Neural cell (in vitro differentiated cells): ENCODE results near the gene GIPC2. TPM values are rescaled to one million over a fixed set of nuclear protein-coding genes. Genes with fewer than 3 reads are reported as not detected.

Experiments used
- H2AFZ ChIP-seq: fragments of 200-600, 300-800 bp; sonication (generic), shearing (Covaris generic); 2 replicates; pipeline ENCODE4 v1.6.0; 2014; ENCODE audit warnings: low read depth, mild to moderate bottlenecking, antibody characterized with exemption, low read length, moderate library complexity
- H3F3A ChIP-seq: fragments of 200-600 bp; shearing (Covaris generic); 2 replicates; pipeline ENCODE4 v1.6.1; 2016; ENCODE audit warnings: mild to moderate bottlenecking, moderate library complexity, mixed read lengths, antibody characterized with exemption, low read length; ENCODE audit not compliant: insufficient read depth, poor library complexity, severe bottlenecking
- H3K27ac ChIP-seq: fragments of 200-600, 300-800 bp; sonication (generic), shearing (Covaris generic); 2 replicates; pipeline ENCODE4 v1.5.1; 2014; ENCODE audit warnings: mild to moderate bottlenecking, low read length, moderate library complexity
- H3K27me3 ChIP-seq: fragments of 300-800, 200-600 bp; sonication (generic), shearing (Covaris generic); 2 replicates; pipeline ENCODE4 v1.6.0; 2014; ENCODE audit warnings: mild to moderate bottlenecking, low read depth, low read length, moderate library complexity; ENCODE audit not compliant: insufficient read depth
- H3K36me3 ChIP-seq: fragments of 300-800, 200-600 bp; sonication (generic), shearing (Covaris generic); 2 replicates; pipeline ENCODE4 v1.5.1; 2014; ENCODE audit warnings: mild to moderate bottlenecking, antibody characterized with exemption, low read length, moderate library complexity; ENCODE audit not compliant: insufficient read depth
- H3K4me2 ChIP-seq: fragments of 300-800, 200-600 bp; sonication (generic), shearing (Covaris generic); 2 replicates; pipeline ENCODE4 v1.6.0; 2014; ENCODE audit warnings: mild to moderate bottlenecking, low read length
- H3K4me3 ChIP-seq: fragments of 300-800, 200-600 bp; sonication (generic), shearing (Covaris generic); 2 replicates; pipeline ENCODE4 v1.5.1; 2014; ENCODE audit warnings: mild to moderate bottlenecking, low read length, moderate library complexity
- H3K79me2 ChIP-seq: fragments of 200-600 bp; shearing (Covaris generic); replicated peaks from 2 replicates; pipeline ENCODE4 v1.6.0; 2014; ENCODE audit warnings: mild to moderate bottlenecking, low read length, moderate library complexity; ENCODE audit not compliant: insufficient read depth
- H3K9ac ChIP-seq: fragments of 300-800, 200-600 bp; sonication (generic), shearing (Covaris generic); 2 replicates; pipeline ENCODE4 v1.6.1; 2016; ENCODE audit warnings: mild to moderate bottlenecking, low read length, mixed read lengths
- H3K9me2 ChIP-seq: fragments of 200-600 bp; shearing (Covaris generic); 2 replicates; pipeline ENCODE4 v1.6.1; 2016; ENCODE audit warnings: mild to moderate bottlenecking, low read length, mixed read lengths; ENCODE audit not compliant: insufficient read depth
- H3K9me3 ChIP-seq: fragments of 200-600, 300-800 bp; sonication (generic), shearing (Covaris generic); 2 replicates; pipeline ENCODE4 v1.6.1; 2016; ENCODE audit warnings: mild to moderate bottlenecking, mixed run types, low read length, moderate library complexity, mixed read lengths
- H4K20me1 ChIP-seq: fragments of 200-600 bp; shearing (Covaris generic); 2 replicates; pipeline ENCODE4 v1.6.1; 2016; ENCODE audit warnings: mild to moderate bottlenecking, mixed run types; ENCODE audit not compliant: insufficient read depth
- EP300 ChIP-seq: fragments of 450-650 bp; conservative IDR thresholded peaks from 2 replicates; pipeline ENCODE4 v1.6.1; 2014; ENCODE audit warnings: antibody characterized with exemption, mild to moderate bottlenecking, moderate library complexity; ENCODE audit not compliant: poor library complexity, severe bottlenecking
- EZH2 ChIP-seq: fragments of 200-600, 300-800 bp; shearing (Covaris generic), sonication (generic); IDR thresholded peaks from 2 replicates; pipeline ENCODE4 v1.6.1; 2014; ENCODE audit warnings: antibody characterized with exemption, low read length, borderline replicate concordance, mild to moderate bottlenecking; ENCODE audit not compliant: insufficient read depth, poor library complexity, severe bottlenecking
- MXI1 ChIP-seq: fragments of 450-650 bp; conservative IDR thresholded peaks from 2 replicates; pipeline ENCODE4 v1.6.1; 2014; ENCODE audit warnings: antibody characterized with exemption, mild to moderate bottlenecking; ENCODE audit not compliant: poor library complexity, severe bottlenecking
- POLR2AphosphoS5 ChIP-seq: IDR thresholded peaks from 2 replicates; pipeline ENCODE4 v1.6.1; 2012
- RAD21 ChIP-seq: fragments of 450-650 bp; conservative IDR thresholded peaks from 2 replicates; pipeline ENCODE4 v1.6.1; 2014; ENCODE audit warnings: antibody characterized with exemption, mild to moderate bottlenecking, moderate library complexity
- REST ChIP-seq: IDR thresholded peaks from 2 replicates; pipeline ENCODE4 v1.6.1; 2012; ENCODE audit warnings: borderline replicate concordance
- SMC3 ChIP-seq: fragments of 450-650 bp; conservative IDR thresholded peaks from 2 replicates; pipeline ENCODE4 v1.6.1; 2014; ENCODE audit warnings: antibody characterized with exemption, mild to moderate bottlenecking, moderate library complexity; ENCODE audit not compliant: poor library complexity
- TAF1 ChIP-seq: IDR thresholded peaks from 2 replicates; pipeline ENCODE4 v1.6.1; 2012; ENCODE audit warnings: low read depth
- polyA plus RNA-seq: library from polyadenylated mRNA; depleted of rRNA; stranded (reverse); fragments of >200 nt; gene quantifications from 2 replicates; pipeline ENCODE4 v1.2.3, GENCODE V29; 2014
- TF ChIP-seq, protein P1 (sequence below): fragments of 450-650 bp; IDR thresholded peaks from 2 replicates; pipeline ENCODE4 v1.5.1; 2014; ENCODE audit warnings: antibody characterized with exemption, mild to moderate bottlenecking, moderate library complexity; ENCODE audit not compliant: poor library complexity, severe bottlenecking

GIPC2 gene
- polyA plus RNA-seq, 1 donor from 2014 or later = 1.3 TPM

- no peaks in the 10 kb centered on the region for H3K79me2 ChIP-seq
- no peaks in the 10 kb centered on the region for H3K9me3 ChIP-seq
- no peak overlapping the region for H3K4me3 ChIP-seq
- H3K27me3 ChIP-seq = no peaks in the 10 kb centered on the region
- H2AFZ ChIP-seq = no peak overlapping the region
- TF ChIP-seq, protein P1, sequence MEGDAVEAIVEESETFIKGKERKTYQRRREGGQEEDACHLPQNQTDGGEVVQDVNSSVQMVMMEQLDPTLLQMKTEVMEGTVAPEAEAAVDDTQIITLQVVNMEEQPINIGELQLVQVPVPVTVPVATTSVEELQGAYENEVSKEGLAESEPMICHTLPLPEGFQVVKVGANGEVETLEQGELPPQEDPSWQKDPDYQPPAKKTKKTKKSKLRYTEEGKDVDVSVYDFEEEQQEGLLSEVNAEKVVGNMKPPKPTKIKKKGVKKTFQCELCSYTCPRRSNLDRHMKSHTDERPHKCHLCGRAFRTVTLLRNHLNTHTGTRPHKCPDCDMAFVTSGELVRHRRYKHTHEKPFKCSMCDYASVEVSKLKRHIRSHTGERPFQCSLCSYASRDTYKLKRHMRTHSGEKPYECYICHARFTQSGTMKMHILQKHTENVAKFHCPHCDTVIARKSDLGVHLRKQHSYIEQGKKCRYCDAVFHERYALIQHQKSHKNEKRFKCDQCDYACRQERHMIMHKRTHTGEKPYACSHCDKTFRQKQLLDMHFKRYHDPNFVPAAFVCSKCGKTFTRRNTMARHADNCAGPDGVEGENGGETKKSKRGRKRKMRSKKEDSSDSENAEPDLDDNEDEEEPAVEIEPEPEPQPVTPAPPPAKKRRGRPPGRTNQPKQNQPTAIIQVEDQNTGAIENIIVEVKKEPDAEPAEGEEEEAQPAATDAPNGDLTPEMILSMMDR = no peak
- no peak for TF ChIP-seq TAF1
- no peaks in the 10 kb centered on the region for H3K9me2 ChIP-seq
- H4K20me1 ChIP-seq = no peaks in the 10 kb centered on the region
- H3K4me2 ChIP-seq = no peak overlapping the region
- H3K36me3 ChIP-seq = no peaks in the 10 kb centered on the region
- H3F3A ChIP-seq = no peaks in the 10 kb centered on the region
- no peak overlapping the region for H3K9ac ChIP-seq
- H3K27ac ChIP-seq = no peak overlapping the region
These were observed 101.3 kb downstream of the GIPC2 start for GRCh38 chr1:78147031-78147430.

GRCh38 chr1:78153092-78153736, 107.4 kb downstream of the GIPC2 start:
- H4K20me1 ChIP-seq = no peaks in the 10 kb centered on the region
- no peaks in the 10 kb centered on the region for H3K79me2 ChIP-seq
- no peaks in the 10 kb centered on the region for H3F3A ChIP-seq
- H3K36me3 ChIP-seq = no peaks in the 10 kb centered on the region
- no peak overlapping the region for H3K27ac ChIP-seq
- H3K4me2 ChIP-seq = no peak overlapping the region
- H2AFZ ChIP-seq = no peak overlapping the region
- no peaks in the 10 kb centered on the region for H3K27me3 ChIP-seq
- H3K4me3 ChIP-seq = no peak overlapping the region
- TF ChIP-seq SMC3 = no peak
- TF ChIP-seq EZH2 = no peak
- TF ChIP-seq, protein P1 = no peak
- no peak for TF ChIP-seq EP300
- TF ChIP-seq MXI1 = no peak
- TF ChIP-seq TAF1 = no peak
- TF ChIP-seq POLR2AphosphoS5 = no peak
- TF ChIP-seq REST = no peak
- TF ChIP-seq RAD21 = no peak
- no peaks in the 10 kb centered on the region for H3K9me3 ChIP-seq
- H3K9ac ChIP-seq = no peak overlapping the region
- H3K9me2 ChIP-seq = no peaks in the 10 kb centered on the region
